Fibroblast of lung (primary cell): Measurements from ENCODE around the gene SPECC1L. TPM values are rescaled to one million over a fixed set of nuclear protein-coding genes. Genes with fewer than 3 reads are reported as not detected.

Experiments used
- DNase-seq, 2 donors: peaks; one replicate each; pipeline versions ENCODE4 v3.0.0 to v3.0.0-alpha.2; 2010; ENCODE audit warnings: low read depth in 2 of 2
- H2AFZ ChIP-seq: 2 replicates; pipeline ENCODE4 v1.5.1; 2012; ENCODE audit warnings: low read length, control low read depth, inconsistent platforms
- H3K27ac ChIP-seq: 2 replicates; pipeline ENCODE4 v1.5.1; 2011; ENCODE audit warnings: low read length, control low read depth; ENCODE audit not compliant: insufficient read depth
- H3K27me3 ChIP-seq: 2 replicates; pipeline ENCODE4 v1.5.1; 2011; ENCODE audit warnings: mild to moderate bottlenecking, low read length; ENCODE audit not compliant: control insufficient read depth, insufficient read depth
- H3K36me3 ChIP-seq: 2 replicates; pipeline ENCODE4 v1.5.1; 2011; ENCODE audit warnings: low read length; ENCODE audit not compliant: control insufficient read depth, insufficient read depth
- H3K4me1 ChIP-seq: 2 replicates; pipeline ENCODE4 v1.5.1; 2011; ENCODE audit warnings: low read length; ENCODE audit not compliant: control insufficient read depth, insufficient read depth; ENCODE audit errors: extremely low read depth
- H3K4me2 ChIP-seq: 2 replicates; pipeline ENCODE4 v1.5.1; 2011; ENCODE audit warnings: low read length, control low read depth; ENCODE audit not compliant: insufficient read depth; ENCODE audit errors: extremely low read depth
- H3K4me3 ChIP-seq, 4 experiments: fragments of 200-600 bp in 1 of 4; sonication (generic) in 1 of 4; replicated peaks in 1 of 4; 2 replicates each; pipeline ENCODE4 v1.5.1; 2011 to 2016; ENCODE audit warnings: low read length in 4 of 4, low read depth in 3 of 4, mild to moderate bottlenecking in 3 of 4, control low read depth in 2 of 4, inconsistent platforms in 1 of 4, mixed read lengths in 1 of 4; ENCODE audit not compliant: insufficient read depth in 1 of 4; ENCODE audit errors: control extremely low read depth in 1 of 4
- H3K79me2 ChIP-seq: 2 replicates; pipeline ENCODE4 v1.5.1; 2012; ENCODE audit warnings: mild to moderate bottlenecking, low read length, inconsistent platforms; ENCODE audit not compliant: control insufficient read depth, insufficient read depth
- H3K9ac ChIP-seq: 2 replicates; pipeline ENCODE4 v1.5.1; 2011; ENCODE audit warnings: mild to moderate bottlenecking, low read length, control low read depth; ENCODE audit not compliant: insufficient read depth
- H3K9me3 ChIP-seq: 2 replicates; pipeline ENCODE4 v1.5.1; 2012; ENCODE audit warnings: low read depth, low read length; ENCODE audit not compliant: control insufficient read depth, insufficient read depth
- H4K20me1 ChIP-seq: 2 replicates; pipeline ENCODE4 v1.5.1; 2011; ENCODE audit warnings: low read length; ENCODE audit not compliant: control insufficient read depth, insufficient read depth; ENCODE audit errors: extremely low read depth
- CTCF ChIP-seq, 2 donors: IDR thresholded peaks in 1 of 2; conservative IDR thresholded peaks in 1 of 2; 1 replicate in 1 of 2; 2 replicates in 1 of 2; pipeline ENCODE4 v1.5.1; 2011 to 2012; ENCODE audit warnings: low read length in 2 of 2, control low read depth in 1 of 2, inconsistent platforms in 1 of 2, low read depth in 1 of 2, mild to moderate bottlenecking in 1 of 2
- EZH2 ChIP-seq: IDR thresholded peaks from 2 replicates; pipeline ENCODE4 v1.5.1; 2012; ENCODE audit warnings: low read length, control low read depth, mild to moderate bottlenecking; ENCODE audit errors: missing control alignments
- polyA plus RNA-seq, 2 donors: library from polyadenylated mRNA; depleted of rRNA in 1 of 2; stranded (reverse) in 1 of 2; unstranded in 1 of 2; fragments of >200 nt; gene quantifications; 2 replicates each; pipeline ENCODE4 v1.2.1, GENCODE V29; 2011 to 2012; ENCODE audit warnings: missing spikeins in 1 of 2
- total RNA-seq: library from RNA; depleted of rRNA; stranded (reverse); fragments of >200 nt; gene quantifications from 2 replicates; pipeline ENCODE4 v1.2.1, GENCODE V29; 2014

SPECC1L gene
- total and polyA plus RNA-seq, 2 donors (not counting 1 experiment from before 2014, with no cell fraction given) = 40.3 to 46.2 TPM

GRCh38 chr22:24465566-24465965 is 194.9 kb downstream of the SPECC1L start:
- Histone ChIP-seq H3K4me2 (no peak overlapping the region), H3K36me3 (no peaks in the 10 kb centered on the region), H3K9ac (no peak overlapping the region), H3K79me2 (no peaks in the 10 kb centered on the region), H3K9me3 (no peaks in the 10 kb centered on the region), H3K4me1 (peaks cover 14% of the 10 kb centered on the region), H3K4me3 (no peak overlapping the region), H2AFZ (peak overlapping the region; percentile 58), H4K20me1 (no peaks in the 10 kb centered on the region), H3K27me3 (no peaks in the 10 kb centered on the region), H3K27ac (no peak overlapping the region)
- DNase-seq = peak; percentile 35 to 96
- TF ChIP-seq EZH2 (no peak), CTCF (conservative IDR thresholded peaks at IDR 0.05 in 1 of 2, IDR thresholded peaks at IDR 0.05 in 1 of 2; ENCODE audit: low read depth in 1 of 2, low read length in 2 of 2) (no peak)

GRCh38 chr22:24465975-24466374 is 195.3 kb downstream of the SPECC1L start:
- Histone ChIP-seq H3K79me2 (no peaks in the 10 kb centered on the region), H3K4me2 (no peak overlapping the region), H4K20me1 (no peaks in the 10 kb centered on the region), H3K9ac (no peak overlapping the region), H3K27me3 (no peaks in the 10 kb centered on the region), H3K36me3 (no peaks in the 10 kb centered on the region), H2AFZ (no peak overlapping the region), H3K9me3 (no peaks in the 10 kb centered on the region), H3K4me1 (peaks cover 14% of the 10 kb centered on the region), H3K4me3 (no peak overlapping the region), H3K27ac (no peak overlapping the region)
- TF ChIP-seq CTCF (conservative IDR thresholded peaks at IDR 0.05 in 1 of 2, IDR thresholded peaks at IDR 0.05 in 1 of 2; ENCODE audit: low read depth in 1 of 2, low read length in 2 of 2) (no peak), EZH2 (no peak)
- DNase-seq = no peak

DNA sequence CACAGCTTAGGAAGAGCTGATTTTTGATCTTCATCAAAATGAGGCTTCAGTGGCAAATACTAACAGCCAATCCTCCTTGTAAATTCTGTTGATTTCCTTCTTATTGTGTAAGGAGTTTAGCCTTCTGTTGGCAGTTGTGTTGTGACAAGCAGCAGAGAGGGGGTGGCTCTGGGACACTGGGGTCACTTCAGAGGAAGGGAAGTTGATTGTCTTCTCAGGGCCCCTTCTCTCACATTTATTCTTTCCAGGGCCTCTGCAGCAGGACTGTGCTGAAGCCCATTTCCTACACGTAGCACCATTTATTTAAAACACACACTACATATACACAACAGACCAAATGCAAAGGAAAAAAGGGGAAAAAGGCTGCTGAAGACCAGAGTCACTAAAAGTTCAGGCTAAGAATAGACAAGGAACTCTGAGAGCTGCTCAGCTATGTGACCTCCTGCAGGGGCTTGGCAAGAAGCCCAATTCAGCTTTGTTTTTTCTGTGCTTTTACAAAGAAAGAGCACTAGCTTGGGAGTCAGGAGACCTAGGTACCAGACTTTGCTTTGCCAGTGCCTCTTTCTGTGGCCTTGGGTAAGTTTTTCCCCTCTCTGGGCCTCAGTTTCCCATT is 196.2 kb downstream of the SPECC1L start:
- H3K4me1 ChIP-seq = peaks cover 14% of the 10 kb centered on the region
- H3K27me3 ChIP-seq = no peaks in the 10 kb centered on the region
- peak; percentile 77 for DNase-seq
- H3K4me2 ChIP-seq = peak overlapping the region; percentile 73
- H2AFZ ChIP-seq = no peak overlapping the region
- H3K9ac ChIP-seq = no peak overlapping the region
- TF ChIP-seq CTCF (conservative IDR thresholded peaks at IDR 0.05 in 1 of 2, IDR thresholded peaks at IDR 0.05 in 1 of 2; ENCODE audit: low read depth in 1 of 2, low read length in 2 of 2) (no peak), EZH2 (no peak)
- no peaks in the 10 kb centered on the region for H3K36me3 ChIP-seq
- H3K9me3 ChIP-seq = no peaks in the 10 kb centered on the region
- H3K27ac ChIP-seq = peak overlapping the region; percentile 55
- H3K4me3 ChIP-seq = no peak overlapping the region
- H4K20me1 ChIP-seq = no peaks in the 10 kb centered on the region
- no peaks in the 10 kb centered on the region for H3K79me2 ChIP-seq
